ENCODE data around the gene DSN1. TPM values are rescaled to one million over a fixed set of nuclear protein-coding genes. Genes with fewer than 3 reads are reported as not detected.

Gene DSN1
- total and polyA plus RNA-seq, 5 experiments from 2014 or later: 8.6 to 12.6 (median 10.4) TPM

- DNase-seq: no peak
- Mint-ChIP-seq H3K27ac (peak overlapping the region in 9 of 10 donors; percentile 2 to 90 (median 82)), H3K36me3 (no peaks in the 10 kb centered on the region), H3K4me3 (peak overlapping the region; percentile 80 to 92 (median 90)), H3K4me1 (peaks cover 12 to 35% (median 27%) of the 10 kb centered on the region in 4 donors), H3K27me3 (no peaks in the 10 kb centered on the region), H3K9me3 (no peaks in the 10 kb centered on the region)
- POLR2A ChIA-PET: interaction anchor here (0.9 to 5.7 kb wide), 5 partner anchors 11 to 139 kb away, joined by 3 to 65 read pairs (median 5); partner anchors contain the start of genes DSN1, RAB5IF and SLA2
- no peak for ATAC-seq
These were observed 28.8 kb downstream of the DSN1 start for GRCh38 chr20:36744764-36745191.

GRCh38 chr20:36744243-36744642, 29.3 kb downstream of the DSN1 start:
- H3K9me3 Mint-ChIP-seq: no peaks in the 10 kb centered on the region
- H3K27ac Mint-ChIP-seq: peak overlapping the region in 8 of 10 donors; percentile 2 to 90 (median 82)
- peak overlapping the region; percentile 46 to 90 (median 78) for H3K4me3 Mint-ChIP-seq
- ATAC-seq (no peak), DNase-seq (no peak)
- POLR2A ChIA-PET: interaction anchor here (0.7 to 5.7 kb wide), 5 partner anchors 10 to 138 kb away, joined by 3 to 65 read pairs (median 3); partner anchors contain the start of gene DSN1
- no peaks in the 10 kb centered on the region for H3K27me3 Mint-ChIP-seq
- H3K36me3 Mint-ChIP-seq: no peaks in the 10 kb centered on the region
- H3K4me1 Mint-ChIP-seq: peaks cover 12 to 35% (median 27%) of the 10 kb centered on the region in 4 donors

GRCh38 chr20:36742558-36742957, 31.0 kb downstream of the DSN1 start:
- Mint-ChIP-seq H3K36me3 (no peaks in the 10 kb centered on the region), H3K4me1 (peaks cover 12 to 35% (median 27%) of the 10 kb centered on the region in 4 donors), H3K4me3 (no peak overlapping the region), H3K9me3 (no peaks in the 10 kb centered on the region), H3K27me3 (no peaks in the 10 kb centered on the region), H3K27ac (no peak overlapping the region)
- ATAC-seq: no peak
- DNase-seq: no peak
- POLR2A ChIA-PET: interaction anchor here (1.1 to 5.7 kb wide), 2 partner anchors 9 to 13 kb away, joined by 4 to 65 read pairs; no protein-coding TSS in a partner anchor

GRCh38 chr20:36741072-36741471, 32.5 kb downstream of the DSN1 start:
- Mint-ChIP-seq H3K4me1 (peaks cover 15 to 39% (median 28%) of the 10 kb centered on the region in 4 donors), H3K36me3 (no peaks in the 10 kb centered on the region), H3K4me3 (no peak overlapping the region), H3K9me3 (no peaks in the 10 kb centered on the region), H3K27ac (peak overlapping the region in 3 of 10 donors; percentile 12 to 45 (median 30)), H3K27me3 (no peaks in the 10 kb centered on the region)
- no peak for ATAC-seq
- no peak for DNase-seq
- POLR2A ChIA-PET: interaction anchor here (0.5 to 0.8 kb wide), 2 partner anchors 11 to 136 kb away, joined by 3 read pairs; partner anchors contain the start of gene RAB5IF

GRCh38 chr20:36737183-36737499, 36.4 kb downstream of the DSN1 start:
- no peak for DNase-seq
- no peaks in the 10 kb centered on the region for H3K9me3 Mint-ChIP-seq
- H3K27ac Mint-ChIP-seq: peak overlapping the region in 2 of 10 donors; percentile 69 to 73
- ATAC-seq: no peak
- POLR2A ChIA-PET: interaction anchor here (0.8 kb wide), 1 partner anchor 9 kb away, joined by 3 read pairs; the partner anchor contains the start of gene NDRG3
- no peaks in the 10 kb centered on the region for H3K27me3 Mint-ChIP-seq
- H3K36me3 Mint-ChIP-seq: no peaks in the 10 kb centered on the region
- H3K4me3 Mint-ChIP-seq: no peak overlapping the region
- H3K4me1 Mint-ChIP-seq: peaks cover 21 to 49% (median 33%) of the 10 kb centered on the region in 4 donors

- no peak for DNase-seq
- Mint-ChIP-seq H3K4me1 (peaks cover 19 to 45% (median 30%) of the 10 kb centered on the region in 4 donors), H3K4me3 (no peak overlapping the region), H3K9me3 (no peaks in the 10 kb centered on the region), H3K36me3 (no peaks in the 10 kb centered on the region), H3K27me3 (no peaks in the 10 kb centered on the region), H3K27ac (peak overlapping the region in 7 of 10 donors; percentile 20 to 73 (median 67))
- ATAC-seq: no peak
- POLR2A ChIA-PET: interaction anchor here (0.8 to 5.6 kb wide), 2 partner anchors 8 to 10 kb away, joined by 3 to 65 read pairs; partner anchors contain the start of gene NDRG3
These were observed 36.9 kb downstream of the DSN1 start for GRCh38 chr20:36736451-36737182.

- DNase-seq (no peak), ATAC-seq (no peak)
- Mint-ChIP-seq H3K4me3 (peak overlapping the region in 1 of 10 donors; percentile 72), H3K36me3 (peaks cover 0 to 4% (median 0%) of the 10 kb centered on the region in 3 donors), H3K27me3 (no peaks in the 10 kb centered on the region), H3K27ac (peak overlapping the region in 8 of 10 donors; percentile 25 to 91 (median 81)), H3K9me3 (no peaks in the 10 kb centered on the region), H3K4me1 (peaks cover 20 to 43% (median 31%) of the 10 kb centered on the region in 4 donors)
- POLR2A ChIA-PET: interaction anchor here (1.1 to 5.6 kb wide), 3 partner anchors 12 to 42 kb away, joined by 4 to 65 read pairs (median 9); partner anchors contain the start of genes DSN1 and NDRG3
These were observed 41.1 kb downstream of the DSN1 start for GRCh38 chr20:36732456-36732855.

GRCh38 chr20:36728986-36729385, 44.6 kb downstream of the DSN1 start:
- no peaks in the 10 kb centered on the region for H3K27me3 Mint-ChIP-seq
- H3K9me3 Mint-ChIP-seq: no peaks in the 10 kb centered on the region
- peak in 2 of 10 donors; percentile 3 to 6 for DNase-seq
- H3K36me3 Mint-ChIP-seq: peaks cover 0 to 4% (median 0%) of the 10 kb centered on the region in 3 donors
- POLR2A ChIA-PET: no interaction called here
- H3K27ac Mint-ChIP-seq: peak overlapping the region in 1 of 10 donors; percentile 8
- no peak for ATAC-seq
- H3K4me3 Mint-ChIP-seq: no peak overlapping the region
- peaks cover 10 to 23% (median 15%) of the 10 kb centered on the region in 4 donors for H3K4me1 Mint-ChIP-seq

- H3K4me1 Mint-ChIP-seq: peaks cover 0 to 5% (median 3%) of the 10 kb centered on the region in 4 donors
- no peak overlapping the region for H3K4me3 Mint-ChIP-seq
- H3K27me3 Mint-ChIP-seq: no peaks in the 10 kb centered on the region
- H3K9me3 Mint-ChIP-seq: no peaks in the 10 kb centered on the region
- no peak for DNase-seq
- POLR2A ChIA-PET: interaction anchor here (0.6 to 1.1 kb wide), 2 partner anchors 20 to 97 kb away, joined by 3 read pairs; partner anchors contain the start of gene NDRG3
- peaks cover 0 to 8% (median 0%) of the 10 kb centered on the region in 3 donors for H3K36me3 Mint-ChIP-seq
- no peak for ATAC-seq
- peak overlapping the region in 1 of 10 donors; percentile 66 for H3K27ac Mint-ChIP-seq
These were observed 47.4 kb downstream of the DSN1 start for GRCh38 chr20:36726168-36726567.

GRCh38 chr20:36720510-36720909, 53.1 kb downstream of the DSN1 start:
- DNase-seq (no peak), ATAC-seq (no peak)
- no peaks in the 10 kb centered on the region for H3K4me1 Mint-ChIP-seq
- POLR2A ChIA-PET: interaction anchor here (0.7 kb wide), 1 partner anchor 11 kb away, joined by 4 read pairs; no protein-coding TSS in a partner anchor
- H3K36me3 Mint-ChIP-seq: peaks cover 0 to 35% (median 0%) of the 10 kb centered on the region in 3 donors
- H3K4me3 Mint-ChIP-seq: no peak overlapping the region
- no peaks in the 10 kb centered on the region for H3K27me3 Mint-ChIP-seq
- no peaks in the 10 kb centered on the region for H3K9me3 Mint-ChIP-seq
- H3K27ac Mint-ChIP-seq: peak overlapping the region in 3 of 10 donors; percentile 14 to 71 (median 19)

- peak in 4 of 10 donors; percentile 1 to 25 (median 6) for DNase-seq
- Mint-ChIP-seq H3K27me3 (no peaks in the 10 kb centered on the region), H3K4me1 (no peaks in the 10 kb centered on the region), H3K9me3 (no peaks in the 10 kb centered on the region), H3K36me3 (peaks cover 0 to 48% (median 4%) of the 10 kb centered on the region in 3 donors), H3K4me3 (no peak overlapping the region), H3K27ac (no peak overlapping the region)
- POLR2A ChIA-PET: interaction anchor here (1.0 kb wide), 1 partner anchor 16 kb away, joined by 3 read pairs; no protein-coding TSS in a partner anchor
- no peak for ATAC-seq
These were observed 55.9 kb downstream of the DSN1 start for GRCh38 chr20:36717657-36718056.

- peaks cover 0 to 49% (median 4%) of the 10 kb centered on the region in 3 donors for H3K36me3 Mint-ChIP-seq
- POLR2A ChIA-PET: no interaction called here
These were observed 56.5 kb downstream of the DSN1 start for GRCh38 chr20:36717021-36717420.

GRCh38 chr20:36712775-36713174, 60.8 kb downstream of the DSN1 start:
- Mint-ChIP-seq H3K4me3 (no peak overlapping the region), H3K9me3 (no peaks in the 10 kb centered on the region), H3K36me3 (peaks cover 0 to 18% (median 4%) of the 10 kb centered on the region in 3 donors), H3K27ac (no peak overlapping the region), H3K4me1 (peaks cover 0 to 2% (median 0%) of the 10 kb centered on the region in 4 donors), H3K27me3 (no peaks in the 10 kb centered on the region)
- POLR2A ChIA-PET: no interaction called here
- ATAC-seq (no peak), DNase-seq (no peak)

More at GRCh38 chr20:36717021-36717420, 56.5 kb downstream of the DSN1 start:
- DNase-seq (no peak), ATAC-seq (no peak)
- Mint-ChIP-seq H3K4me1 (no peaks in the 10 kb centered on the region), H3K9me3 (no peaks in the 10 kb centered on the region), H3K4me3 (no peak overlapping the region), H3K27me3 (no peaks in the 10 kb centered on the region), H3K27ac (no peak overlapping the region)
